Lung (tissue), 12 donors: ENCODE measurements around the gene POTEF. TPM values are rescaled to one million over a fixed set of nuclear protein-coding genes. Genes with fewer than 3 reads are reported as not detected.
"Not testable (repeated sequence)": the region's sequence is repeated elsewhere in the genome, so short reads cannot be mapped to it uniquely, and the experiment has no call there.

Experiments used
- ATAC-seq: fragments of 200-7000 bp; cut with Tn5 transposase; one replicate; pipeline ENCODE4 v1.9.1; 2020; ENCODE audit warnings: moderate number of reproducible peaks; ENCODE audit not compliant: insufficient read depth, low FRiP score
- DNase-seq, 3 donors: peaks; one replicate each; pipeline ENCODE4 v3.0.0-alpha.2; 2013 to 2017
- H3K27ac ChIP-seq, 2 donors: one replicate each; pipeline ENCODE4 v1.5.1; 2013; ENCODE audit warnings: mild to moderate bottlenecking in 2 of 2, moderate library complexity in 2 of 2, control low read depth in 1 of 2, inconsistent platforms in 1 of 2, low read depth in 1 of 2, low read length in 1 of 2
- H3K27me3 ChIP-seq, 3 donors: one replicate each; pipeline ENCODE4 v1.5.1; 2013; ENCODE audit warnings: low read length in 2 of 3; ENCODE audit not compliant: control insufficient read depth in 3 of 3, insufficient read depth in 3 of 3
- H3K36me3 ChIP-seq, 4 donors: one replicate each; pipeline ENCODE4 v1.5.1; 2013; ENCODE audit warnings: low read length in 4 of 4, mild to moderate bottlenecking in 1 of 4, moderate library complexity in 1 of 4; ENCODE audit not compliant: control insufficient read depth in 4 of 4, insufficient read depth in 4 of 4
- H3K4me1 ChIP-seq, 5 donors: one replicate each; pipeline ENCODE4 v1.5.1; 2013; ENCODE audit warnings: low read length in 5 of 5, mild to moderate bottlenecking in 2 of 5, moderate library complexity in 1 of 5; ENCODE audit not compliant: control insufficient read depth in 5 of 5, insufficient read depth in 5 of 5
- H3K4me3 ChIP-seq: one replicate; pipeline ENCODE4 v1.5.1; 2013; ENCODE audit warnings: mild to moderate bottlenecking, control low read depth, moderate library complexity
- H3K9ac ChIP-seq, 2 donors: one replicate each; pipeline ENCODE4 v1.5.1; 2013; ENCODE audit warnings: low read length in 2 of 2, control low read depth in 1 of 2; ENCODE audit not compliant: insufficient read depth in 1 of 2
- H3K9me3 ChIP-seq, 4 donors: one replicate each; pipeline ENCODE4 v1.5.1; 2013; ENCODE audit warnings: low read length in 3 of 4, mild to moderate bottlenecking in 1 of 4, moderate library complexity in 1 of 4; ENCODE audit not compliant: control insufficient read depth in 4 of 4, insufficient read depth in 3 of 4
- CTCF ChIP-seq: IDR thresholded peaks from 2 replicates; pipeline ENCODE4 v1.5.1; 2012; ENCODE audit warnings: mild to moderate bottlenecking; ENCODE audit errors: control extremely low read depth, extremely low read depth
- WGBS, 2 donors: extraction: QIAGEN DNeasy Blood & Tissue Kit; methylation state at CpG; one replicate each; pipeline ENCODE4 v1.1.7; 2013; 5-methylcytosine and 5-hydroxymethylcytosine counted together
- polyA plus RNA-seq, 2 donors: library from polyadenylated mRNA; stranded (reverse); fragments of 200-250 nt; gene quantifications; one replicate each; pipeline ENCODE4 v1.2.1, GENCODE V29; 2013
- total RNA-seq, 2 donors: library from RNA; depleted of rRNA in 1 of 2; stranded (reverse); fragments of >200 nt in 1 of 2; gene quantifications; one replicate each; pipeline ENCODE4 v1.2.1, GENCODE V29; 2014 to 2021
- donor health status: control.
- donor health status: control.
- donor health status: Bipolar disorder and iron deficiency.
- donor health status: healthy.
- donor health status: DM: yes; HTN: yes; CAD: no.

The POTEF gene
- total and polyA plus RNA-seq, 4 donors, result 0.02 to 0.09 TPM; not detected in 2

DNA sequence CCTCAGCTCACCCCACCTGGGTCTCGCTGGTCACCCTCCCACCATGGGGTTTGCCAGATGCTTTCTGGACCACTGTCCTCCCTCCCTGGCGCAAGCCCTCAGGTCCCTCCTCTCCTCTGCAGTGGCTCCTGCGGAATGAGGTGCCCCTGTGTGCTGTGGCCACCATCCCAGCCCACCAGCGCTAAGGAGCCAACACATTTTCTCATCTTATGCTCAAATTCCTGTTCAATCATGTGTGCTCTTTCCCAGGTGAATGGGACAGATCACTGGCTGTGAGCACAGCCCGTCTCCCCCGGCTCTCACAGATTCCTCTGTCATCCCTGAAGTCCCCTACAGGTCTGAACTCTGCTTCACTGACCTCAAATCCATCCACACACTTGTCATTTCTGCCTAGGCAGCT, 31.1 kb upstream of the POTEF start:
- ATAC-seq (no peak), DNase-seq (no peak)
- Histone ChIP-seq H3K27me3 (no peaks in the 10 kb centered on the region), H3K4me3 (no peak overlapping the region), H3K9ac (no peak overlapping the region), H3K36me3 (peaks cover 5 to 40% (median 7%) of the 10 kb centered on the region in 4 donors), H3K27ac (no peak overlapping the region), H3K9me3 (no peaks in the 10 kb centered on the region), H3K4me1 (no peaks in the 10 kb centered on the region)
- no peak for TF ChIP-seq CTCF
- WGBS, 2 donors, result 96 to 98% methylated on average over 6 of the region's 6 CpGs

- not testable (repeated sequence) for H3K4me1 ChIP-seq, DNase-seq, H3K27ac ChIP-seq, H3K4me3 ChIP-seq, H3K27me3 ChIP-seq, H3K9me3 ChIP-seq, H3K9ac ChIP-seq, ATAC-seq
- H3K36me3 ChIP-seq, result peaks cover 5 to 46% (median 7%) of the 10 kb centered on the region in 4 donors
- 95% methylated on average over 4 of the region's 4 CpGs for WGBS, 2 donors
These were observed 30.4 kb upstream of the POTEF start for GRCh38 chr2:130159376-130159775.

GRCh38 chr2:130158631-130159030, 29.6 kb upstream of the POTEF start:
- WGBS, 2 donors, result 97% methylated on average over 9 of the region's 9 CpGs
- no peak for ATAC-seq
- TF ChIP-seq CTCF, result no peak
- Histone ChIP-seq H3K9me3 (no peaks in the 10 kb centered on the region), H3K36me3 (peaks cover 1 to 44% (median 6%) of the 10 kb centered on the region in 4 donors), H3K27me3 (no peaks in the 10 kb centered on the region), H3K4me1 (no peaks in the 10 kb centered on the region), H3K4me3 (no peak overlapping the region), H3K27ac (no peak overlapping the region), H3K9ac (no peak overlapping the region)
- no peak for DNase-seq

DNA sequence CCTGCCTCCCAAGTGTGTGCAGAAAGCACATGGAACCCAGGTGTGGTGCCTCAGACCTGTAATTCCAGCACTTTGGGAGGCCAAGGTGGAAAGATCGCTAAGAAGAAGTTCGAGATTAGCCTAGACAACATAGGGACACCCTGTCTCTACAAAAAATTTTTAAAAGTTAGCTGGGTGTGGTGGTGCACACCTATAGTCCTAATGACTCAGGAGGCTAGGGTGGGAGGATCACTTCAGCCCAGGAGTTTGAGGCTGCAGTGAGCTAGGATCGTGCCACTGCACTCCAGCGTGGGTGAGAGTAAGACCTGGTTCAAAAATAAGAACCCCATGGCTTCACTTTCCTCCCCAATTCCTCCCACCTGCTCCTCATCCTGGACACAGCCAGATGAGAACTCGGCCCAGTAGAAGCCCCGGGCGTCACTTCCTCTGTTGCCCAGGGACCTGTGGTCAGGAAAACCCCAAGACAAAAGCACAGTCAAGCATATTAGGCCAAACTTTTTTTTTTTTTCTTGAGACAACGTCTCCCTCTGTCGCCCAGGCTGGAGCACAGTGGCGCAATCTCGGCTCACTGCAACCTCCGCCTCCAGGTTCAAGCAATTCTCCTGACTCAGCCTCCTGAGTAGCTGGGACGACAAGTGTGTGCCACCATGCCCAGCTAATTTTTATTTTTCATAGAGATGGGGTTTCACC, 28.9 kb upstream of the POTEF start:
- H3K4me1 ChIP-seq, result not testable (repeated sequence)

DNA sequence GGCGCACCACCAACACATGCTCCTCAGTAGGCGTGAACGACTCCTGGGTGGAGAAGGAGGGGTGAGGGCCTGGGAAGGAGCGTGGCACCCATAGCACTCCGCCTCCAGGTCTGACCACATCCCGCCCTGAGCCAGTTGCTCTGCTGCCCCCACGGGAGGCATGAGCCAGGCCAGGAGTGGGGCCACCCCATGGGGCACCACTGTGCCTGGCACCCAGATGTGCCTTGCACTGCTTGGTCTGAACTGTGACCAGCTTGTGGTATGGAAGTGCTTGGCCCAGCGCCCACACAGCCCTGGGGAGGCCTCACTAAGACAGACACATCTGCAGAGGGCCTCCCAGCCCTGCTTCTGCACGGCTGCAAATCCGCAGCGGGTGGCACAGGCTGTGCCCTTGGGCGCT, 28.3 kb upstream of the POTEF start:
- not testable (repeated sequence) for H3K27ac ChIP-seq, H3K4me3 ChIP-seq, H3K4me1 ChIP-seq, DNase-seq, H3K9me3 ChIP-seq, H3K9ac ChIP-seq, ATAC-seq, H3K27me3 ChIP-seq
- WGBS, 2 donors, result 81 to 83% methylated on average over 9 to 11 of the region's 12 CpGs
- peaks cover 0 to 46% (median 3%) of the 10 kb centered on the region in 4 donors for H3K36me3 ChIP-seq

More for the DNA sequence above, 28.9 kb upstream of the POTEF start:
- not testable (repeated sequence) for H3K9me3 ChIP-seq, H3K27ac ChIP-seq, H3K27me3 ChIP-seq, DNase-seq, ATAC-seq, H3K4me3 ChIP-seq, H3K9ac ChIP-seq
- WGBS, 2 donors, result 58 to 73% methylated on average over 13 of the region's 13 CpGs
- peaks cover 0 to 44% (median 6%) of the 10 kb centered on the region in 4 donors for H3K36me3 ChIP-seq
